Activated CD8-positive, alpha-beta T cell treated with anti-CD3 and anti-CD28 coated beads for 36 hours (primary cell): Measurements from ENCODE around the gene CHMP4A. TPM values are rescaled to one million over a fixed set of nuclear protein-coding genes. Genes with fewer than 3 reads are reported as not detected.
A peak's percentile ranks its signal among the peaks of the same experiment; 100 is the strongest.

Experiments used
- ATAC-seq: fragments of 200-7000 bp; cut with Tn5 transposase; one replicate; pipeline ENCODE4 v1.10.0; 2021; ENCODE audit warnings: mild to moderate bottlenecking, moderate library complexity
- CTCF ChIA-PET: fragments of 350-600 bp; sonication (Branson Sonifier 250); formaldehyde crosslinking; loops from one replicate; lab custom pipeline; 2021; ENCODE audit warnings: antibody characterized with exemption; lab: Charles Lee
- POLR2A ChIA-PET: fragments of 350-600 bp; sonication (Branson Sonifier 250); formaldehyde crosslinking; loops from one replicate; lab custom pipeline; 2021; ENCODE audit warnings: antibody characterized with exemption; lab: Charles Lee
- DNase-seq: peaks from one replicate; pipeline ENCODE4 v3.0.0-alpha.2; 2020
- H3K27ac Mint-ChIP-seq: one replicate; pipeline ENCODE4 v1.8.0; 2021; ENCODE audit warnings: mild to moderate bottlenecking, mixed read lengths
- H3K27me3 Mint-ChIP-seq: one replicate; pipeline ENCODE4 v1.8.0; 2021; ENCODE audit warnings: mixed read lengths
- H3K36me3 Mint-ChIP-seq: one replicate; pipeline ENCODE4 v1.8.0; 2021; ENCODE audit warnings: low read depth, mixed read lengths
- H3K4me1 Mint-ChIP-seq: one replicate; pipeline ENCODE4 v1.8.0; 2021; ENCODE audit warnings: low read depth, mixed read lengths
- H3K4me3 Mint-ChIP-seq: one replicate; pipeline ENCODE4 v1.8.0; 2021; ENCODE audit warnings: mild to moderate bottlenecking, moderate library complexity, mixed read lengths
- H3K9me3 Mint-ChIP-seq: one replicate; pipeline ENCODE4 v1.8.0; 2021; ENCODE audit warnings: mixed read lengths
- intact Hi-C: fragments of 100-400 bp; cut with micrococcal nuclease; formaldehyde crosslinking; loops from one replicate; pipeline ENCODE4 v1.10.0; 2022
- total RNA-seq, 2 experiments: library from RNA; stranded (reverse); gene quantifications; one replicate each; pipeline ENCODE4 v1.2.3, GENCODE V29; 2021
- TF ChIP-seq, protein P1 (sequence below): fragments of 200-600 bp; IDR thresholded peaks from one replicate; pipeline ENCODE4 v1.8.0; 2022; ENCODE audit warnings: antibody characterized with exemption, mild to moderate bottlenecking

CHMP4A gene
- total RNA-seq, 2 experiments from 2014 or later: 55.6 to 61.8 TPM

GRCh38 chr14:24241829-24242443 lies 28.6 kb upstream of the CHMP4A start:
- Mint-ChIP-seq H3K27me3 (no peaks in the 10 kb centered on the region), H3K27ac (peak overlapping the region; percentile 98), H3K36me3 (peaks cover 40% of the 10 kb centered on the region), H3K4me1 (peaks cover 54% of the 10 kb centered on the region), H3K4me3 (peak overlapping the region; percentile 96), H3K9me3 (no peaks in the 10 kb centered on the region)
- DNase-seq (peak; percentile 93), ATAC-seq (peak; percentile 84)
- POLR2A ChIA-PET: interaction anchor here (0.7 to 4.0 kb wide), 19 partner anchors 9 to 189 kb away, joined by 3 to 22 read pairs (median 9); partner anchors contain the start of genes CHMP4A, CIDEB, DHRS1 and GMPR2
- intact Hi-C loops: loop anchor here (10.0 kb wide), 1 partner anchor 193 kb away; no protein-coding TSS in a partner anchor
- CTCF ChIA-PET: interaction anchor here (0.7 to 27.8 kb wide), 41 partner anchors 8 to 200 kb away, joined by 3 to 873 read pairs (median 6); partner anchors contain the start of genes ADCY4, CHMP4A, CIDEB and DHRS1
- TF ChIP-seq, protein P1, sequence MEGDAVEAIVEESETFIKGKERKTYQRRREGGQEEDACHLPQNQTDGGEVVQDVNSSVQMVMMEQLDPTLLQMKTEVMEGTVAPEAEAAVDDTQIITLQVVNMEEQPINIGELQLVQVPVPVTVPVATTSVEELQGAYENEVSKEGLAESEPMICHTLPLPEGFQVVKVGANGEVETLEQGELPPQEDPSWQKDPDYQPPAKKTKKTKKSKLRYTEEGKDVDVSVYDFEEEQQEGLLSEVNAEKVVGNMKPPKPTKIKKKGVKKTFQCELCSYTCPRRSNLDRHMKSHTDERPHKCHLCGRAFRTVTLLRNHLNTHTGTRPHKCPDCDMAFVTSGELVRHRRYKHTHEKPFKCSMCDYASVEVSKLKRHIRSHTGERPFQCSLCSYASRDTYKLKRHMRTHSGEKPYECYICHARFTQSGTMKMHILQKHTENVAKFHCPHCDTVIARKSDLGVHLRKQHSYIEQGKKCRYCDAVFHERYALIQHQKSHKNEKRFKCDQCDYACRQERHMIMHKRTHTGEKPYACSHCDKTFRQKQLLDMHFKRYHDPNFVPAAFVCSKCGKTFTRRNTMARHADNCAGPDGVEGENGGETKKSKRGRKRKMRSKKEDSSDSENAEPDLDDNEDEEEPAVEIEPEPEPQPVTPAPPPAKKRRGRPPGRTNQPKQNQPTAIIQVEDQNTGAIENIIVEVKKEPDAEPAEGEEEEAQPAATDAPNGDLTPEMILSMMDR: no peak

- POLR2A ChIA-PET: interaction anchor here (1.0 to 3.9 kb wide), 9 partner anchors 27 to 79 kb away, joined by 3 to 22 read pairs (median 5); partner anchors contain the start of genes CHMP4A, IRF9, LTB4R and LTB4R2
- DNase-seq: no peak
- Mint-ChIP-seq H3K4me1 (peaks cover 58% of the 10 kb centered on the region), H3K27ac (peak overlapping the region; percentile 69), H3K27me3 (no peaks in the 10 kb centered on the region), H3K9me3 (no peaks in the 10 kb centered on the region), H3K4me3 (peak overlapping the region; percentile 96), H3K36me3 (peaks cover 54% of the 10 kb centered on the region)
- CTCF ChIA-PET: interaction anchor here (1.5 to 27.8 kb wide), 4 partner anchors 24 to 191 kb away, joined by 3 to 873 read pairs (median 20); partner anchors contain the start of genes CIDEB, DHRS1, LTB4R and LTB4R2
- intact Hi-C loops: loop anchor here (10.0 kb wide), 1 partner anchor 194 kb away; no protein-coding TSS in a partner anchor
- ATAC-seq: no peak
- TF ChIP-seq, protein P1: no peak
Observed at GRCh38 chr14:24240110-24240918, 27.0 kb upstream of the CHMP4A start.

DNA sequence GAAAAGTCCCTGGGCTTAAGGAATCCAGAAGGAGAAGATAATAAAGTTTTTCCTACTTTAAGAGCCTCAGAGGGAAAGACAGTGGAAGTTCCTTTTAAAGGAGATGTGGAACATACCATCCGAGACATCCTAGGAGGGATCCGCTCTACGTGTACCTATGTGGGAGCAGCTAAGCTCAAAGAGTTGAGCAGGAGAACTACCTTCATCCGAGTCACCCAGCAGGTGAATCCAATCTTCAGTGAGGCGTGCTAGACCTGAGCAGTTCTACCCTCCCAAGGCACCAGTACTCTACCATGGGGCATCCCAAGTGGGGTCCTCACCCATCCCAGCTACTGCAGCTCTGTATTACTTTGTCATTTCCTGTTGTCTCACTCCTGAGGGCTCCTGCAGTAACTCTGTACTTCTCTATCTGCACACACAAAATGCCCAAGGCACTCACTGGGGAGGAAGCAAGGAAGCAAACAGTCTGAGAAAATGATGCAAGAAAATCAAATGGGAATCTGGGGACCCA lies 25.3 kb upstream of the CHMP4A start:
- CTCF ChIA-PET: interaction anchor here (1.4 to 27.8 kb wide), 3 partner anchors 32 to 147 kb away, joined by 3 to 873 read pairs (median 4); partner anchors contain the start of genes CIDEB, DHRS1, LTB4R and LTB4R2
- H3K27ac Mint-ChIP-seq: peak overlapping the region; percentile 69
- no peaks in the 10 kb centered on the region for H3K27me3 Mint-ChIP-seq
- TF ChIP-seq, protein P1: no peak
- peaks cover 57% of the 10 kb centered on the region for H3K36me3 Mint-ChIP-seq
- DNase-seq: no peak
- intact Hi-C loops: no loop called here
- no peaks in the 10 kb centered on the region for H3K9me3 Mint-ChIP-seq
- POLR2A ChIA-PET: interaction anchor here (0.6 to 1.9 kb wide), 7 partner anchors 11 to 59 kb away, joined by 3 to 6 read pairs (median 3); partner anchors contain the start of genes CHMP4A and MDP1
- no peak overlapping the region for H3K4me3 Mint-ChIP-seq
- peaks cover 67% of the 10 kb centered on the region for H3K4me1 Mint-ChIP-seq
- no peak for ATAC-seq

DNA sequence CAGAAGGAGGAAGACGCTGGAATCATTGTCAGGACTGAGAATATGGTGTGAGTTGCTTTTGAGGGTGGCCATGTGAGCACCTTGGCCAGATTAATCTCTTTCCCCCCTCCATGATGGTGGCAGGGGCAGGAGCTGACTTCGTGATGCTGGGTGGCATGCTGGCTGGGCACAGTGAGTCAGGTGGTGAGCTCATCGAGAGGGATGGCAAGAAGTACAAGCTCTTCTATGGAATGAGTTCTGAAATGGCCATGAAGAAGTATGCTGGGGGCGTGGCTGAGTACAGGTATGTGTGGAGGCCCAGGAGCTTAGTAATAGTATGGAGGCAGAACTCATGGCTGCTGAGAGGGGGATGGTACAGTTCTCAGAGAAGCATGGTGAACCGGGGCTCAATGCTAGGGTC lies 24.8 kb upstream of the CHMP4A start:
- Mint-ChIP-seq H3K4me1 (peaks cover 66% of the 10 kb centered on the region), H3K27me3 (no peaks in the 10 kb centered on the region), H3K27ac (peak overlapping the region; percentile 69), H3K4me3 (no peak overlapping the region), H3K9me3 (no peaks in the 10 kb centered on the region), H3K36me3 (peaks cover 57% of the 10 kb centered on the region)
- ATAC-seq (no peak), DNase-seq (no peak)
- ChIA-PET POLR2A (interaction anchor here (0.6 to 1.7 kb wide), 7 partner anchors 9 to 128 kb away, joined by 3 to 4 read pairs (median 3); no protein-coding TSS in a partner anchor), CTCF (interaction anchor here (1.0 to 27.8 kb wide), 3 partner anchors 42 to 147 kb away, joined by 3 to 873 read pairs (median 4); partner anchors contain the start of genes CIDEB, DHRS1, LTB4R and LTB4R2)
- TF ChIP-seq, protein P1: no peak
- intact Hi-C loops: no loop called here
